Subcutaneous adipose tissue (tissue), 4 donors: ENCODE measurements around the gene LRP1B. TPM values are rescaled to one million over a fixed set of nuclear protein-coding genes. Genes with fewer than 3 reads are reported as not detected.

Experiments used
- CTCF ChIP-seq: fragments of 450-650 bp; IDR thresholded peaks from one replicate; pipeline ENCODE4 v1.5.1; 2016; ENCODE audit warnings: low read depth, mild to moderate bottlenecking, control low read depth, antibody characterized with exemption, moderate library complexity
- total RNA-seq, 4 donors: library from RNA; depleted of rRNA; stranded (reverse); fragments of >200 nt; gene quantifications; one replicate each; pipeline ENCODE4 v1.1.0, GENCODE V29; 2016

The LRP1B gene
- total RNA-seq, 4 donors from 2014 or later, result 4.2 to 50.2 (median 14.7) TPM

GRCh38 chr2:141647353-141647752 is 483.5 kb downstream of the LRP1B start:
- no peak for TF ChIP-seq CTCF

- TF ChIP-seq CTCF, result no peak
Measured at GRCh38 chr2:141641462-141641861, 489.4 kb downstream of the LRP1B start.

GRCh38 chr2:141639809-141640208 is 491.0 kb downstream of the LRP1B start:
- no peak for TF ChIP-seq CTCF

- no peak for TF ChIP-seq CTCF
Measured at GRCh38 chr2:141633132-141633531, 497.7 kb downstream of the LRP1B start.

- no peak for TF ChIP-seq CTCF
Measured at GRCh38 chr2:141630407-141630930, 500.3 kb downstream of the LRP1B start.

GRCh38 chr2:141620372-141620771 is 510.4 kb downstream of the LRP1B start:
- no peak for TF ChIP-seq CTCF

- no peak for TF ChIP-seq CTCF
Measured at GRCh38 chr2:141618457-141618856, 512.4 kb downstream of the LRP1B start.
